ENCODE results near the gene COX7A2L.

The COX7A2L gene

DNA sequence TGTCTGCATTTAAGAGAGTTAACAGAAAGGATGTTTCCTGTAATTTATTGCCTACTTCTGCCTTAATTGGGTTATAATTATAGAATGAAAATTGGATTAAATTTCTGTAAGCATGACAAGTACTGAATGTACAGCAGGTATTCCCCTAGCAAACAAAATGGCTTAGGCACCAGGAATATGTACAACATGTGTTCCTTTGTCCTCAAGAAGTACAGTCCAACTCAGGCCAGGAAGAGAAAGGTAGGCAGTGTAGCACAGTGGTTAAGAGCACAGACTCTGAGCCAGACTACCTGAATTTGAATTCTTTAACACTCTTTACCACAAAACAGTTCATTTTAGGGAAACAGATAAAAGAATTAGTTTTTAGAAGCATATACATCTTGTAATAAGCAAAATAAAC is 43.1 kb downstream of the COX7A2L start:
- no peaks in the 10 kb centered on the region for H3K36me3 ChIP-seq (replicated peaks; ENCODE audit: insufficient read depth, low read length)
- no peak overlapping the region for H3K4me2 ChIP-seq (ENCODE audit: low read depth, low read length)
- H4K20me1 ChIP-seq (ENCODE audit: insufficient read depth, low read length), result no peaks in the 10 kb centered on the region
- no peak overlapping the region for H2AFZ ChIP-seq (ENCODE audit: low read length)
- no peak overlapping the region for H3K9ac ChIP-seq (ENCODE audit: low read length)
- no peaks in the 10 kb centered on the region for H3K9me3 ChIP-seq (replicated peaks; ENCODE audit: insufficient read depth, low read length)
- H3F3A ChIP-seq (ENCODE audit: insufficient read depth, low read length), result no peaks in the 10 kb centered on the region
- H3K4me3 ChIP-seq (ENCODE audit: low read length), result no peak overlapping the region
- no peaks in the 10 kb centered on the region for H3K27me3 ChIP-seq (replicated peaks; ENCODE audit: insufficient read depth, low read length)
- H3K79me2 ChIP-seq (ENCODE audit: low read length), result no peaks in the 10 kb centered on the region
- no peaks in the 10 kb centered on the region for H3K9me2 ChIP-seq (replicated peaks; ENCODE audit: insufficient read depth, low read length)
- H3K4me1 ChIP-seq (ENCODE audit: low read length), result no peaks in the 10 kb centered on the region
- no peak overlapping the region for H3K27ac ChIP-seq (ENCODE audit: low read length)
- DNase-seq, result no peak
- no peak for TF ChIP-seq EZH2 (optimal IDR thresholded peaks at IDR 0.05; ENCODE audit: low read depth, low read length)
- no peak for TF ChIP-seq EZH2phosphoT487 (IDR thresholded peaks at IDR 0.05; ENCODE audit: low read length)
- no peak for TF ChIP-seq CTCF (IDR thresholded peaks at IDR 0.05; ENCODE audit: low read length)

GRCh38 chr2:42317486-42317885 is 43.5 kb downstream of the COX7A2L start:
- no peak for DNase-seq
- no peaks in the 10 kb centered on the region for H3K79me2 ChIP-seq (ENCODE audit: low read length)
- H3K4me1 ChIP-seq (ENCODE audit: low read length), result no peaks in the 10 kb centered on the region
- no peak overlapping the region for H3K9ac ChIP-seq (ENCODE audit: low read length)
- no peaks in the 10 kb centered on the region for H4K20me1 ChIP-seq (ENCODE audit: insufficient read depth, low read length)
- TF ChIP-seq EZH2 (optimal IDR thresholded peaks at IDR 0.05; ENCODE audit: low read depth, low read length) (no peak), EZH2phosphoT487 (IDR thresholded peaks at IDR 0.05; ENCODE audit: low read length) (no peak), CTCF (IDR thresholded peaks at IDR 0.05; ENCODE audit: low read length) (no peak)
- H3F3A ChIP-seq (ENCODE audit: insufficient read depth, low read length), result no peaks in the 10 kb centered on the region
- H3K27me3 ChIP-seq (replicated peaks; ENCODE audit: insufficient read depth, low read length), result no peaks in the 10 kb centered on the region
- no peaks in the 10 kb centered on the region for H3K9me2 ChIP-seq (replicated peaks; ENCODE audit: insufficient read depth, low read length)
- no peak overlapping the region for H3K4me2 ChIP-seq (ENCODE audit: low read depth, low read length)
- no peaks in the 10 kb centered on the region for H3K36me3 ChIP-seq (replicated peaks; ENCODE audit: insufficient read depth, low read length)
- no peaks in the 10 kb centered on the region for H3K9me3 ChIP-seq (replicated peaks; ENCODE audit: insufficient read depth, low read length)
- no peak overlapping the region for H3K4me3 ChIP-seq (ENCODE audit: low read length)
- no peak overlapping the region for H3K27ac ChIP-seq (ENCODE audit: low read length)
- H2AFZ ChIP-seq (ENCODE audit: low read length), result no peak overlapping the region

GRCh38 chr2:42316910-42317309 is 44.1 kb downstream of the COX7A2L start:
- H2AFZ ChIP-seq (ENCODE audit: low read length), result no peak overlapping the region
- TF ChIP-seq CTCF (IDR thresholded peaks at IDR 0.05; ENCODE audit: low read length) (no peak), EZH2 (optimal IDR thresholded peaks at IDR 0.05; ENCODE audit: low read depth, low read length) (no peak), EZH2phosphoT487 (IDR thresholded peaks at IDR 0.05; ENCODE audit: low read length) (no peak)
- no peak overlapping the region for H3K27ac ChIP-seq (ENCODE audit: low read length)
- DNase-seq, result no peak
- no peaks in the 10 kb centered on the region for H3K36me3 ChIP-seq (replicated peaks; ENCODE audit: insufficient read depth, low read length)
- H3K4me3 ChIP-seq (ENCODE audit: low read length), result no peak overlapping the region
- H3K9me3 ChIP-seq (replicated peaks; ENCODE audit: insufficient read depth, low read length), result no peaks in the 10 kb centered on the region
- no peak overlapping the region for H3K4me2 ChIP-seq (ENCODE audit: low read depth, low read length)
- H3K9ac ChIP-seq (ENCODE audit: low read length), result no peak overlapping the region
- H3K79me2 ChIP-seq (ENCODE audit: low read length), result no peaks in the 10 kb centered on the region
- H4K20me1 ChIP-seq (ENCODE audit: insufficient read depth, low read length), result no peaks in the 10 kb centered on the region
- H3K9me2 ChIP-seq (replicated peaks; ENCODE audit: insufficient read depth, low read length), result no peaks in the 10 kb centered on the region
- no peaks in the 10 kb centered on the region for H3K4me1 ChIP-seq (ENCODE audit: low read length)
- no peaks in the 10 kb centered on the region for H3F3A ChIP-seq (ENCODE audit: insufficient read depth, low read length)
- no peaks in the 10 kb centered on the region for H3K27me3 ChIP-seq (replicated peaks; ENCODE audit: insufficient read depth, low read length)
